Measurements from ENCODE around the gene CRYZL1.
"Not testable (repeated sequence)": the region's sequence is repeated elsewhere in the genome, so short reads cannot be mapped to it uniquely, and the experiment has no call there.

CRYZL1 gene

DNA sequence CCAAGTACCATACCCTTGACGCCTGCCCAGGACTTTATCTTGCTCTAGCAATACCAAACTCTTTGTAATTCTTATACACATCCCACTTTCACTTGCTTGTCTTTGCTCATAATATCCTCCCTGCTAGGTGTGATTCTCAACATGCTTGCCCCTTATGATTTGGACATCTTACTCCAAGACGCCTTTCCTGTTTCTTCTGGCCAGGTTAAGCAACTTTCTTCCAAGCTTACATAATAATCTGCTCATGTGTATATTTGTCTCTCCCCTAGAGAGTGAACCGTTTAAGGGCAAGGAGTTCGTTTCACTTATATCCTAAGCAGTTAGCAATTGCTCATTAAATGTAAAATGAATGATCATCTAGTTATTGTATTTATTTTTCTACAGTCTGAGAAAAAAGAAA is 21.8 kb downstream of the CRYZL1 start:
- no peak for DNase-seq

DNA sequence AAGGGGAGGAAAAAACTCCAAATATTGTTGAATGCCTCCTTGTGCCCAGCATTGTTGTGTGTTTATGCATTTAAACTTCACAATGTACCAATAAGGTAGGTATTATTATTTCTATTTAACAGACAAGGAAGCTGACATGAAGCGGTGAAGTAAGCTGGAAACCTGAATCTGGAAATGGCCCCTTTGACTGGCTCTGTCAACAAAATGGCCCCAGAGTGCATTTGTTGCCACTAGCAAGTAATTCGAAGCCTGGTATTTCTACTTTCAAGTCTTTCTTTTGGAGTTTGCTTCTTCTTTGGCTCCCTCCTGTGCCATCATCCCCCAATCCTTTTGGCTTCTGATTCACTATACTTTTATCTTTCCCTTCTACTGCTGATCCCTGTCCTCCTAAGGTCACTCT is 23.1 kb downstream of the CRYZL1 start:
- DNase-seq: no peak

DNA sequence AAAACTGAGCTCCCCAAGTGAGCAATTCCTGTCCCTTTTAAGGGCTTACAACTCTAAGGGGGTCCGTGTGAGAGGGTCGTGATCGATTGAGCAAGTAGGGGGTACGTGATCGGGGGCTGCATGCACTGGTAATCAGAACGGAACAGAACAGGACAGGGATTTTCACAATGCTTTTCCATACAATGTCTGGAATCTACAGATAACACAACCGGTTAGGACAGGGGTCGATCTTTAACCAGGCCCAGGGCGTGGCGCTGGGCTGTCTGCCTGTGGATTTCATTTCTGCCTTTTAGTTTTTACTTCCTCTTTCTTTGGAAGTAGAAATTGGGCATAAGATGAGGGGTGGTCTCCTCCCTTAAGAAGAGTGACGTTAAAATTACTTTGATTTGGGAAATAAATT is 24.0 kb downstream of the CRYZL1 start:
- not testable (repeated sequence) for DNase-seq

DNA sequence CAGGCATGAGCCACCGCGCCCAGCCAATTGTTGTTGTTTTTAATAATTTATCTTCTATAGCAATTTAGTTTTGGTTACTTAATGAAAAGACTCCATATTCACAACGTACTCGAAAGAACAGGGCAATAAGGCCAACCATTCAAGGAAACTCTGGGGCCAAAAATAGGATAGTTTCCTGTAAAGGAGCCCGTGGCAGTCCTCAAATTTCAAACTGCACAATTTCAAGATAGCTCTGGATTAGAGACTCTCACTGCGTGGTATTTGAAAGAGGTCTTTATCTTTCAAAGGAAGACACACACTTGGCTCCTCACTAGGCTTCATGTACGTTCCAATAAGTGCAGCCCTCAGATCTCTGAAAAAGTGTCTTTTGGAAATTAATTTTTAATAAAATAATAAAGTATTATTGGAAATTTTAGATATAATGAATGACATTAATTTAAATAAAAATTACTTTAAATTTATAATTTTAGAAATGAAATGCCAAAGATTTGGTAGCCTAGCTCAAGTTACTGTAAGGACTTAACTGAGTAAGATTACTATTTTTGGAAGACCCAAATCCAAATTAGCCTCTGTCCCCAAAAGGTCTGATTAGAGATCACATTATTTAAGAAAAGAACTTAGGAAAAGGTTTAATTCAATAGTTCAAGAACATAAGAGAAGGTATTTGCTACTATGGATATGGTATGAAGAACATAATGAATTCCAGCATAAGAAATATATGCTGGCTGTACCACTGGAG is 30.4 kb downstream of the CRYZL1 start:
- DNase-seq: no peak

DNA sequence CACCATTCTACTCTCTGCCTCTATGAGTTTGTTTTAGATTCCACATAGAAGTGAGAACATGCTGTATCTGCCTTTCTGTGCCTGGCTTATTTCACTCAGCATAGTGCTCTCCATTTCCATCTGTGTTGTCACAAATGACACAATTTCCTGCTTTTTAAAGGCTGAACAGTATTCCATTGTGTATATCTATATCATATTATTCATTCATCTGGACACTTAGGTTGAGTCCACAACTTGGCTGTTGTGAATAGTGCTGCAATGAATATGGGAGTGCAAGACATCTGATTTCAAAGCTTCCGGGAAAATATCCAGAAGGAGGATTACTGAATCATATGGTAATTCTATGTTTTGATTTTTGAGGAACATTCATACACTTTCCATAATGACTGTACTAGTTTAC is 33.0 kb downstream of the CRYZL1 start:
- no peak for DNase-seq

DNA sequence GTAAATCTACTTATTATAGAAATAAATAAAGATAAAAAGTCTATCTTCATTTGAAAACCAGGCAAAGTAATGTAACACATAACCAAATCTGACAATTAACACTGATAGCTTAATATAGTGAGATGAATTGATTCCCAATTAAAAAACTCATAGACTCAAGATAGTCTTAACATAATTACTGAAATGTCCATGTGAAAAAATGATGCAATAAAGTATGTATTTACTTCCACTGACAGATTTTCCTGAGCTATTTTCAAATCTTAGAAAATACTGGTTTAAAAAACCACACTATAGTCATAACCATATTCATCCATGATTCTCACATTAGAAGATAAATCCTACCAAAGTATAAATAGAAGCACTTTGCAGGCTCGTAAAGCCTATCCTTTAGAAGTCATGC is 43.5 kb downstream of the CRYZL1 start:
- DNase-seq: no peak

DNA sequence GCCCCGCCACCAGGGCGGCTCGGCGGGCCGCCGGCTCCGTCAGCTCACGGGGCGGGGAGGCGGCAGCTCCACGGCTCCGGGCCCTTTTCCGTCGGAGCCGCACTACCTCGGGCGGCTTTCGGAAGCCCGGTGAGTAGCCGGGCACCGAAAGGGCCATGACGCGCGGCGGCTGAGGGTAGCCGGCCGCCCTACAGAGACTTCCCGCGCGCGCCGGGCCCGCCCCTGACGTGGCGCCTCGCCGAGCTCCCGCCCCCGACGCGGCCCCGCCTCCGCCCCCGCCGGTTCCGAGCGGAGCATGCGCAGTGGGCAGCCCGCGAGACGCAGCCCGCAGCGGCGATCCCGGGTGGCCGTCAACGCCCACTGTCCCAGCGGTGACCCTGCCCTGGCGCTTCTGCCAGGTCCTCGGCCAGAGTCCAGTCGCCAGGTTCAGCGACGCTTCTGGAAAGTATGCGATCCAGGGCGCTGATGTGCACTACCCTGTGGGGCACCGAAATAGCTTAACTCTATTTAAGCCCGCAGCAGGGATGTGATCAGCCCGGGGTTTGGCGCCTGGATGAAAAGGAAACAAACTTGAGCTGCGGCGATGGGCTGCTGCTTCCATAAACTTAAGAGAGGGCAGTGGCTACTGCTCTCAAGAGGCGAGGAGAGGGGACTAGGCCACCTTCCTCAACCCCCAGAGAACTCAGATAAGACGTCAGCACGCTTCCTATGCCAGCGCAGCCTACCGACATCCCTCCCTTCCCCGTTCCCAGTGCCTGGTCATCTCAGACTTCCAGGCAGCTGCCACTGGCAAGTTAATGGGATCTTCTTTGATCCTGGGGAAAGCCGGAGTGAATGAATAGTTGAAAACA is 52.8 kb downstream of the CRYZL1 start, which contains the start of gene DONSON:
TSS of gene DONSON (minus strand) at position 200 of the 851 bp plus-strand sequence. CDS start at position 157, 43 bp downstream.
- peak; percentile 31 to 91 for DNase-seq

DNA sequence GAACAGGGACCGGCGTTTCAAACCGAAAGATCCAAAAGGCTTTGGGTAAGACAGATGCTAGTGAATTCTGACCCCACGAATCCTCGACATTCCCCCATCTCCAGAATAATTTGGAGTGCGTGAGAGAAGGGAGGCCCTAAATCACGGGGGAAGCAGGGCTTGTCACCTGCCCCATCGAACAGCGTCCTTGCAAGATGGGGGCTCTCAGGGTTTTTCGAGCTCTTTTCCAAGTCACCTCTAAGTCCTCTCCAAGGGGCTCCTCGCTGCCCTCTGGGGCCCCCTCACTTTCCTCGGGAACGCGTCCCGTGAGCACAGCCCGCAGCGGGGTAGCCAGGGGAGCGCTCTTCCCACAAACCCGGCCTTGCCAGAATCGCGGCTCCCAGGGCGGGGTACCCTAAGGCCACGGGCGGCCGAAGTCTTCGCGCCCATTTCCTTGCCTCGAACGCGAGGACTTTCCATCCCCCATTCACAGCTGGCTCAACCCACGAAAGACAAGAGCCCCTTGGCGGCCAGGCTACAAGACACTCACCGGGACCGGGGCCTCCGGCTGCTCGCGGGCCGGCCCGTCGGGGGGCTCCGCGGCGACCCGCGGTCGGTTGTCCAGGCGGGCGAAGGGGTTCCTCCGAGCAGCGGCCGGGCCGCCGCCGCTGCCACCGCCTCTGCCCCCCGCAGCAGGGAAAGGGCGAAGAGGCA is 53.6 kb downstream of the CRYZL1 start:
- peak in 1 of 2 experiments; percentile 42 for DNase-seq

DNA sequence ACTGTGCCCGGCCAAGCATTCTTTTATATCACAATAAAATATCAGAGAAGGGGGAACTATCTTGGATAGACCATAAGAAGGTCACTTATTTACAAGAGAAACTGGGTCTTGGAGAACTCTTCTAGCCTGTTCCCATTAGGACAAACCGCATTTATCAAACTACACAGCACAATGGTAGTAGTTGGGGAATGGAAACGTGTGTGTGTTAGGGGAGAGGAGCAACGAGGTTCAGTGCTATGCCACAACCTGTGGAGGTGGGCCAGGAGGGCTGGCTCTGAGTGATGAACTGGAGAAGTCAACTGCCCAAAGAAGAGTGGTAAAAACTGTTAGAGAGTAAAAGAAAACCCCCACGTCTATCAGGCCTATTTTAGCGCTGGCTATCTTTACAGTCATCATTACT is 54.6 kb downstream of the CRYZL1 start:
- DNase-seq: no peak

DNA sequence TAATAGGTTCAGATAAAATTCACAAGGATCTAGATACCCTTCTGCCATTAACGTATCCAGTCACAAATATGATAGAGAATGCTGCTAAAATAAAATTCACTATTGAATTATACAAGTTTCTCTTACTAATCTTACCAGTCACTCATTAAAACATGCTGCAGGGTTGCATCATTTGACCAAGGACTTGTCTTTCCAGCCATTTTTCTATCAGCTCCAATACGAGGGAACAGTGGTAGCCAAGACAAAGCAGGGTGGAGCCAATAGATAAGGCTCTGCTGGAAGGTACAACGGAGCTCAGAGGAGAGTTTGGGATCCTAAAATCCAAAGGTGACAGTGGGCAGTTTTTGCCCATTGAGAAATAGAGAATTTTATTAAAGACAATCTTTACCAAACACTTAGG is 57.1 kb downstream of the CRYZL1 start:
- no peak for DNase-seq

DNA sequence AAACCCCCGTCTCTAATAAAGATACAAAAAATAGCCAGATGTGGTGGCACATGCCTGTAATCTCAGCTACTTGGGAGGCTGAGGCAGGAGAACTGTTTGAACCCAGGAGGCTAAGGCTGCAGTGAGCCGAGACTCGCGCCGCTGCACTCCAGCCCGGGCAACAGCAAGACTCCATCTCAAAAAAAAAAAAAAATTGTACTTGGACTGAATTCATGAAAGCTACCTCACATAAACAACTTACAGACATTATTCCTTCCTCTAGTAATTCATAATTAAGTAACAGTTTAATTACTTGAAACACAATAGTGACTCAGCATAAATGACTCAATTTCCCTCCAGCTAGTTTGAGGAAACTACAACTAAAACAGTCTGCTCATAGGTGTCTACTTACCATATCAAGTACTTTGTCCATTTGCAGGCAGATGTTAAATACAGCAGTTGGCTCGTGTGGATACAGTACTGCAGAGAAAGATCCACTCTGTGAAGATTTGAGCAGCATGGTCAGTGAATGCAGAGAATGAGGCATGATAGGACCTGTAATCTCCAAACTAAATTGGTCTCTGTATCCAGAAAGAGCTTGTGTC is 62.5 kb downstream of the CRYZL1 start:
- DNase-seq: no peak

DNA sequence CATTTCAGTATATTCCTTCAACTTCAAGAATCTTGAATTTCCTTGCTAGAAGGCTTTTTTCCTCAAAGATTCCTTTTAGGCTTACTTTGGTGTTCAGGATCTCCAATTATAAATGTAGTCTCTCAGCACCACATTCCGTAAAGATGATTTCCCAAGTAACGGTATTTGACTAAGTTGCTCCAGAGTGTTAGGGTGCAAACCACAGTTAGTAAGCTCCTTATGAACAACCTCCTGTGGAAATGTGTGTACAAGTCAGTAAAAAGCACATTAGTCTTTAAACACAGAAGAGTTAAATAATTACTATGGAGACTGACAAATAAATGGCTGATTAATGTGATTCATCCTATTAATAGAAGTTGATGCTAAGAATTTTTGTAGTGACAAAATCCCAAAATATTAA is 63.3 kb downstream of the CRYZL1 start:
- no peak for DNase-seq

DNA sequence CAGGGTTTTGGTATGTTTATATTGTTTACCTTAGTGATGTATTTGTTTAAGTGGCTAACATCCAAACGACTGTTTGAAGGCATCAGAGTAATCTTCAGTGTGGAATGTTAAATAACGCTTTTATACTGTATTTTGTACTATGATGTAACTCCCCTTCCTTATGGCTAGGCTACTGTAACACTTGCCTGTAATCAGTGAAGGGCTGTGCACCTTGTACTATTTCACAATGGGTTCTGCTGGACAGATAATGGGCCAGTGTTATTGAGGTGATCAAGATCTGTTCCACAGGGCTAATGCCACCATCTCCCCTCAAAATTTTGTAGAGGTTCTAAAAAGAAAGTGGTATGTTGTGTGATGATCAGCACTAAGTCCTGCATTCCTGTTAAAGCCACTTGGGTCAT is 64.8 kb downstream of the CRYZL1 start:
- DNase-seq: not testable (repeated sequence)

DNA sequence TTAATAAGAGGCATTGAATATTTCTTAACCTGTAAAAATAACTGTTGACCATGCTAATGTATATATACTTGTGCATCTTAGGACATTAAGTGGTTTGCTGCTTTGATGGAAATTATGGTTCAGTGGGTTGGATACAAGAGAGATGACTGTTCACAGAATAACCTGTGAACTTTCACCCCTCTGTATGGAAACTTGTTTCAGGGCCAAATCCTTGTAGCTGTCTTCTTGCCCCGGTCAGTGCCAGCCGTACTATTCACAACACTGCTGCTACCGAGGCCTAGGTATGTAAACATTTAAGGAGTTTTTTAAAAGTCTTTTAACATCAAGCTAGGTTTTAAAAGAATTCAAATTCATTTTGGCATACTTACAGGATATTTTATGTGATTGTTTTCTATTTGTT is 69.2 kb downstream of the CRYZL1 start:
- DNase-seq: no peak

DNA sequence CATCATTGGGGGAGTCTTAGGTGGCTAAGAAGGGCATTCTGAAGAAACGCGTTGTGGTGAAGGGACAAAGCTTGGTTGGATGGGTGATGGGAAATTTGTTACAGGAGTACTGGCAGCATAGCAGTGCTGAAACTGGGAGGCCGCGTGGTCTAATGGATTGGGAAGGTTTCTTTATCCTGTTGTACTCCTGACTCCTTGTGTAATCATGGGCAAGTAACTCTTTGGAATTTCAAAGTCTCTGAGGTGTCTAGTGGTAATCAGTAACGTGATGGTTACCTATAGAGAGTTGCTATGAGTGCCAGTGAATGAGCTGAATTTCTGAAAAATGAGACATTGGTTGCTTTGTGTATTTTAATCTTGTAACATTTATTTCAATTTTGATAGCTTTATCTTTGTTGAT is 71.5 kb downstream of the CRYZL1 start:
- DNase-seq: no peak

DNA sequence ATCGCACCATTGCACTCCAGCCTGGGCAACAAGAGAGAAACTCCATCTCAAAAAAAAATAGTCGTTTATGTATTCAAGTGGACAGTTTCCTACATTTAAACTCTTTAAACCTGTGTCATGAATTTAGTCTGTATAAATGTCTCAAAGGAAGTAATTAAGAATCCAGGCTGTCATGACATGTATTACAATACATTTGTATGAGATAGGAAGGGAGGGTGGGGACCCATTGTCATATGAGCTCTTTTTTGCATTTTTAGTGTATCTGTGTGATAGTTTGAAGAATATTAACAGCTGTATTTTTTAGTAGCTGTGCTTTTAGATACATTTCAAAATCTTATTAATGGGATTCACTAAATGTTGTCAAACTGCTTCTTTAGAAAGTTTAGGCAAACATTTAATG is 73.1 kb downstream of the CRYZL1 start:
- no peak for DNase-seq

DNA sequence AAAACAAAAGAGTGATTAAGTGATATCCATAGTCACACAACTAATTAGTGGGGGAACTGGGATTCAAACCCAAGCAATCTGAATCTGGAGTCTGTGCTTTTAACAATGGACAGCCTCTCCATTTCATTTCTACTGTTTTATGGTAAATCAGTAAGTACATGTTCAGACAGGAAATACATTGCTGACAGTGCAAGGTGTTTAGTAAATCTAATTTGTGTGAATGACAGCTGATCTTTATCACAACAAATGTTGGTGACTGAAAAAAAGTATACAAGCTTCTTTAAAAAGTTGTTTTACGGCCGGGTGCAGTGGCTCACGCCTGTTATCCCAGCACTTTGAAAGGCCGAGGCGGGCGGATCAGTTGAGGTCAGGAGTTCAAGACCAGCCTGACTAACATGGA is 73.6 kb downstream of the CRYZL1 start:
- DNase-seq: no peak

DNA sequence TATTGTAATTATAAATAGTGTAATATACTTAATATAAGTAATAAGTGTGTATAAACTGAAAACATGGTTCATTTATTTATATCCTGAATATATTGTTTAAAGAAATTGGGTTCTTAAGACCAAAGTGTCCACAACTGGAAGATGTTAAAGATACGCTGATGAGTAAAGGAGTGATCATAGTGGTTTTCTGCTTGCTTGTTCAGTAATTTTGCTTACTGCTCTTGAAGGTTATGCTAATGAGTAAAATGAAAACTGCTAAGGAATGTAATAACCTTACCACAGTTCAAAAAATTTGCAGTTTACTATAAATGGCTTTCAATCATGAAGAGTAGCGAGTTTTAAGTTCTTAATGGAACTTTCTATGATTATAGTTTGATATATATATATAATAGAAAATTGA is 75.0 kb downstream of the CRYZL1 start:
- DNase-seq: no peak

DNA sequence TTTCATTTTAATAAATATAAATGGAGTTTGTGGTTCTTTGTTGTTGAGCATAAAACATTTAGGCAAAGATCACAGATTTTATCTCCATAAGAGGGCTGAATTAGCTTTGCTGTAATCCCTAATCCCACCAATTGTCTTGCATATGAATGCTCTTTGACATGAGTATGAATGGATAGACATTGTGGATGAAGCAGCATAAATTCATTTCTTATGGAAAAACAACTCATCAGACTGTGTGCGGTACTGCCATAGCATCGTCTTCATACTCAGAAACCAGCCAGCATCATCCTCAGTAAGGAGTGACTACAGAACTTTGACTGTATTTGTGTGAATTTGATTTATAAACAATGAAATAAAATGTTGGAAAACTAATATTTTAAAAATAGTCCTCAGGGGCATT is 79.2 kb downstream of the CRYZL1 start:
- no peak for DNase-seq

DNA sequence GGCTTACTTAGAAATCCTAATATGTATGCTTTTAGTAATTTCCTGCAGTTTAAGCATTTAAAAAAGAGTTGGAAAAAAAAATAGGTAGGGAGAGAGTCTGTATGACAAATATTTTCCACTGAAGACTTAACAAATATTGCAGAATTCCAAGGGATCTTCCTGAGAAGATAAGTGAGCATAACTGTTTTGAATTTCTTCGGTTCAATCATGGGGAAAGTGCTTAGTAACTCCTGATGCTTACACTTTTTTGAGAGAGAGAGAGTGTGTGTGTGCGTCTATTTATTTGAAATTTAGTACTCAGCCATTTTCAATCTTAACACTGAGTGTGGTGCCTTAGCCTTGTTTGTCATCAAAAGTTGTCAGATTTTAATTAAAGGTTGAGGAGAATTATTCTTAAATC is 80.2 kb downstream of the CRYZL1 start:
- DNase-seq: no peak

DNA sequence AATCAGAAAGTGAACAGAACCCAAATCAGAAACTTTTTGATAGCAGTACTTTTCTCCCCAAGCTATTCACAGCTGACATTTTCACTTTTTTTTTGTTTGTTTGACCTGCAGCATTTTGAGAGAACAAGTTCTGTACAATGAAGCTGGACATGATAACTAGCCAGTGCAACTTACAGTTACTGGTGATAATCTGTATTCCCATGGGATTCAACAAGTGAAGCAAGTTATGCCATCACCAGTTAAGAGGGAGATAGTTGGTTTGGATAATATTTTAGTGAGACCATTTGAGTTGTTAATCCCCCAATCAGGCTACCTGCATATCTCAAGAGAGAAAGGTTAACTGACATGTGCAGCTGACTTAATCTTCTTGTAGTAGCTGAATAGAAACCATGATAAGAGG is 80.6 kb downstream of the CRYZL1 start:
- no peak for DNase-seq

DNA sequence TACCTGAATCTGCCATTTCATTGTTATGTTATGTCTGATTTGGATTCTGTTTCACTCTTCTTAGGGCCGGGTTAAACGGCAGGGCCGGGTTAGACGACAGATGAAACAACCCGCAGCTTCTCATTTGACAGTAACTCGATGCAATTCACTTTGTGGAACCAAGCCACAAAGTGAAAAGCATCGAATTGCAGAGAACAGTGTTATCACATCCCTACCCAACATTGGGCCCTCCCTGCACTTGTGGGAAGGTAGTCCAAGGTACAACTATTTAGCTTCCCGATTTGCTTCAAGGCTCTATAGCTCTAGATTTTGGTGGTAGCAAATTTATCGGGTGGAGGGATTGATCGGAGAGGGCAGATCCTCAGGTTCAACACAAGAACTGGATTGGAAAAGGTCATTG is 81.7 kb downstream of the CRYZL1 start:
- DNase-seq: no peak

DNA sequence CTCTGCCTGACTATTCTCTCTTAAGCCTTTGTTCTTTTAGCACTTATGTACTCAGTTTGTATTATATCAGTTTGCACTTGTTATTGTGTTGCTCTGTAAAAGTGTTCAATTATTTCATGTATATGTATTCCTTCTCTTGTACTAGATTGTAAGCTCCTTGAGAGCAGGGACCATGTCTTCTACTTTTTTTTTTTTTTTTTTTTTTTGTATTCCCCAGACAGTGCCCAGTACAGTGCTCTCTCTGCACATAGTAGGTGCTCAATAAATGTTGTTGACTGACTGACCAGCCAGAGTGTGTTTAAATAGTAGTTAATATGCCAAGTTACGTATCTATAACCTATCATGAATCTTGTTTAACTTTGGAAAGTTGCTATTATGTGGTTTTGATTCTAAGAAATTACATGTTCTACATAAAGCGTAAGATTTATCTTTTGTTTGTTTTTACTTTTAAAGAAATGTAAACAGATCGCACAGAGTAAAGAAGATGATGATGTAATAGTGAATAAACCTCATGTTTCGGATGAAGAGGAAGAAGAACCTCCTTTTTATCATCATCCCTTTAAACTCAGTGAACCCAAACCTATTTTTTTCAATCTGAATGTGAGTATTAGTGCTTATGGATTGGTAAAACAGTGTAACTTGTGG is 82.6 kb downstream of the CRYZL1 start:
- no peak for DNase-seq

Measured in NCI-H446 (cell line).